Measurements from ENCODE around the gene MYO15B.

MYO15B gene

DNA sequence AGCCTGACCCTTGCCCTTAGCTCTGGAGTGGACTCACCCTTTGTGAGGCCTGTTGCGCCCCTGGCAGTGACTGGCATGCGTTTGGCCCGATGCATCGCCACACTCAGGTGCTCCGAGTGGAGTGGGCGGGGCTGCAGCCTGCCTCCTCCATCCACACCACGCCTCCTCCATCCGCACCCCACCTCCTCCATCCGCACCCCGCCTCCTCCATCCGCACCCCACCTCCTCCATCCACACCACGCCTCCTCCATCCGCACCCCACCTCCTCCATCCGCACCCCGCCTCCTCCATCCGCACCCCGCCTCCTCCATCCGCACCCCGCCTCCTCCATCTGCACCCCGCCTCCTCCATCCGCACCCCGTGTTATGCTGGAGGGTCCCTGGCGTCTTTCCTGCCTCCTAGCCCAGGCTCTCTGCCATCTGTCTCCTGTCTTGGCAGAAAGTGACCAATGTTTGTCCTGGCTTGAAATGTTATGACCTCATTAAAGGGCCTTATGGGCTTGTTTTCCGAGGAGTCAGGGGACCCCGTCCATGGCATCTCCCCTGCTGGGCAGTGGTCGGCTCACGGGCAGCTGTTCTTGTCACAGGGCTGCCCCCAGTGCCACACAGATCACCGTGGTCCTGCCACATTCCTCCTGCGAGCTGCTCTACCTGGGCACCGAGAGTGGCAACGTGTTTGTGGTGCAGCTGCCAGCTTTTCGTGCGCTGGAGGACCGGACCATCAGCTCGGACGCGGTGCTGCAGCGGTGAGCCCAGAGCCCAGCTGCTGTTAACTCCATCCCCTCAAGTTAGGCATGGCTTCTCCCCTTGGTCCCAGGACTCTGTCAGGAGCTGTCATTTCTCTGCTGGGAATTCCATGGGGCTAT lies 28.7 kb upstream of the MYO15B start:
- Histone ChIP-seq H3K27ac (ENCODE audit: poor library complexity, severe bottlenecking) (no peak overlapping the region), H3K27me3 (ENCODE audit: insufficient read depth, poor library complexity, severe bottlenecking) (no peaks in the 10 kb centered on the region), H3K4me1 (ENCODE audit: insufficient read depth, poor library complexity, severe bottlenecking) (no peaks in the 10 kb centered on the region), H3K9me3 (ENCODE audit: severe bottlenecking) (no peaks in the 10 kb centered on the region), H3K4me3 (ENCODE audit: severe bottlenecking) (no peak overlapping the region), H3K36me3 (ENCODE audit: low read depth) (peaks cover 3% of the 10 kb centered on the region; the same call in 1 of the 2 replicates)
- TF ChIP-seq, protein P1, sequence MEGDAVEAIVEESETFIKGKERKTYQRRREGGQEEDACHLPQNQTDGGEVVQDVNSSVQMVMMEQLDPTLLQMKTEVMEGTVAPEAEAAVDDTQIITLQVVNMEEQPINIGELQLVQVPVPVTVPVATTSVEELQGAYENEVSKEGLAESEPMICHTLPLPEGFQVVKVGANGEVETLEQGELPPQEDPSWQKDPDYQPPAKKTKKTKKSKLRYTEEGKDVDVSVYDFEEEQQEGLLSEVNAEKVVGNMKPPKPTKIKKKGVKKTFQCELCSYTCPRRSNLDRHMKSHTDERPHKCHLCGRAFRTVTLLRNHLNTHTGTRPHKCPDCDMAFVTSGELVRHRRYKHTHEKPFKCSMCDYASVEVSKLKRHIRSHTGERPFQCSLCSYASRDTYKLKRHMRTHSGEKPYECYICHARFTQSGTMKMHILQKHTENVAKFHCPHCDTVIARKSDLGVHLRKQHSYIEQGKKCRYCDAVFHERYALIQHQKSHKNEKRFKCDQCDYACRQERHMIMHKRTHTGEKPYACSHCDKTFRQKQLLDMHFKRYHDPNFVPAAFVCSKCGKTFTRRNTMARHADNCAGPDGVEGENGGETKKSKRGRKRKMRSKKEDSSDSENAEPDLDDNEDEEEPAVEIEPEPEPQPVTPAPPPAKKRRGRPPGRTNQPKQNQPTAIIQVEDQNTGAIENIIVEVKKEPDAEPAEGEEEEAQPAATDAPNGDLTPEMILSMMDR (IDR thresholded peaks at IDR 0.05; ENCODE audit: poor library complexity, severe bottlenecking): no peak
- ATAC-seq (ENCODE audit: low read depth) (no peak), DNase-seq (ENCODE audit: low spot score) (no peak)

DNA sequence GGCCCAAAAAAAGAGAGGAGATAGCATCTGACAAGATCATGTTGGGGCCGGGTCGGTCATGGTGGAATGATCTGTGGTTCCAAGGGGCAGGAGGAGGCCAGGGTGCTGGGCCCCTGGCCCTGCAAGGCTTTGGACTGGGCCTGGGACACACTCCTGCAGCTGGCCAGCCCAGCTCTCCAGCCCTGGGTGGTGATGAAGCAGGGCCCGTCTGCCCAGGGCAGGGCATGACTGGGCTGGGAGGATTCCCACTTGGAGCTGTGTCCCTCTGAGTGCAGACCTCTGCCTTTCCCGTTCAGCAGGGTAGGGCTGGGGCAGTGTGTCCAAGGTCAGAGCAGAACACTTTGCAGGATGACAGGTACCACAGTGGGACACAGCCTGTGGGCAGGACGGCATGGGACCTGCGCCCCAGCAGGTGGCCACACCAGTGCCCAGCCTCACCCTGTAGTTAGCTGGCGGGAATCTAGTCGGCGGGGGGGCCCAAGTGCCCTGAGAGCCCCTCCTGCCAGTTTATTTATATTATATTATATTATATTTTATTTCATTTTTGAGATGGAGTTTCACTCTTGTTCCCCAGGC lies 27.6 kb upstream of the MYO15B start:
- TF ChIP-seq, protein P1 (IDR thresholded peaks at IDR 0.05; ENCODE audit: poor library complexity, severe bottlenecking): no peak
- H3K4me1 ChIP-seq (ENCODE audit: insufficient read depth, poor library complexity, severe bottlenecking): no peaks in the 10 kb centered on the region
- no peak overlapping the region for H3K27ac ChIP-seq (ENCODE audit: poor library complexity, severe bottlenecking)
- H3K36me3 ChIP-seq (ENCODE audit: low read depth): peaks cover 3% of the 10 kb centered on the region; the same call in 1 of the 2 replicates
- ATAC-seq (ENCODE audit: low read depth): no peak
- no peak overlapping the region for H3K4me3 ChIP-seq (ENCODE audit: severe bottlenecking)
- no peaks in the 10 kb centered on the region for H3K27me3 ChIP-seq (ENCODE audit: insufficient read depth, poor library complexity, severe bottlenecking)
- no peaks in the 10 kb centered on the region for H3K9me3 ChIP-seq (ENCODE audit: severe bottlenecking)
- DNase-seq (ENCODE audit: low spot score): no peak

DNA sequence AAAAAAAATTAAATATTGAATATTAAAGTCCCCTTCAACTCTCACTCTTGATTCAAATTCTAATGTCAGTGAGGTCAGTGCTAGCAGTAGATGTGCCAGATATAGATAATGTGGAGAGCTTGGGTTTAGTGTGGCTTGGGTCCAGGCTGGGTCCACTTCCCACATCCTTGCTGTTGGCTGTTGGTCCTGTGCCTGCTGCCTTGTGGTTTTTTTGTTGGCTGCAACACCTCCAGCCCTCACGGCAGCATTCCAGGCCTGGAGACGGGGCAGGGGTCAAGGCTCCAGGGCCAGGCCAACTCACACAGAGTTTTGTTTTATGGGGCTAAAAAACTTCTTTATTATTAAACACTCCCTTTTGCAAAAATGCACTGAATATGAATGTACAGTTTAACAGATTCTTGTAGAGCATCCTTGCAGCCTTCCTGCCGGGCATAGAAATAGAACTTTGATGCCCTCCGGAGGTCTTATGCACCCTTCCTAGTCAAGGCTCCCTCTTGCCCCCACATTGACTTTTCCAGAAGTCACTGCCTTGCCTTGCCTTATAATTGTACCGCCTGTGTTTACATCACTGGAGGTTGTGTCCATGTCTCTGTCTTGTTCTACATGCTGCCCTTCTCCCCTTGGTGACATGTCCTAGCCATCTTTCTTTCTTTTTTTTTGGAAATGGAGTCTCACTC lies 25.5 kb upstream of the MYO15B start:
- H3K4me3 ChIP-seq (ENCODE audit: severe bottlenecking): no peak overlapping the region
- no peaks in the 10 kb centered on the region for H3K4me1 ChIP-seq (ENCODE audit: insufficient read depth, poor library complexity, severe bottlenecking)
- DNase-seq (ENCODE audit: low spot score): no peak
- H3K27me3 ChIP-seq (ENCODE audit: insufficient read depth, poor library complexity, severe bottlenecking): no peaks in the 10 kb centered on the region
- ATAC-seq (ENCODE audit: low read depth): no peak
- H3K27ac ChIP-seq (ENCODE audit: poor library complexity, severe bottlenecking): no peak overlapping the region
- TF ChIP-seq, protein P1 (IDR thresholded peaks at IDR 0.05; ENCODE audit: poor library complexity, severe bottlenecking): no peak
- no peaks in the 10 kb centered on the region for H3K9me3 ChIP-seq (ENCODE audit: severe bottlenecking)
- H3K36me3 ChIP-seq (ENCODE audit: low read depth): peaks cover 3% of the 10 kb centered on the region; the same call in 1 of the 2 replicates

DNA sequence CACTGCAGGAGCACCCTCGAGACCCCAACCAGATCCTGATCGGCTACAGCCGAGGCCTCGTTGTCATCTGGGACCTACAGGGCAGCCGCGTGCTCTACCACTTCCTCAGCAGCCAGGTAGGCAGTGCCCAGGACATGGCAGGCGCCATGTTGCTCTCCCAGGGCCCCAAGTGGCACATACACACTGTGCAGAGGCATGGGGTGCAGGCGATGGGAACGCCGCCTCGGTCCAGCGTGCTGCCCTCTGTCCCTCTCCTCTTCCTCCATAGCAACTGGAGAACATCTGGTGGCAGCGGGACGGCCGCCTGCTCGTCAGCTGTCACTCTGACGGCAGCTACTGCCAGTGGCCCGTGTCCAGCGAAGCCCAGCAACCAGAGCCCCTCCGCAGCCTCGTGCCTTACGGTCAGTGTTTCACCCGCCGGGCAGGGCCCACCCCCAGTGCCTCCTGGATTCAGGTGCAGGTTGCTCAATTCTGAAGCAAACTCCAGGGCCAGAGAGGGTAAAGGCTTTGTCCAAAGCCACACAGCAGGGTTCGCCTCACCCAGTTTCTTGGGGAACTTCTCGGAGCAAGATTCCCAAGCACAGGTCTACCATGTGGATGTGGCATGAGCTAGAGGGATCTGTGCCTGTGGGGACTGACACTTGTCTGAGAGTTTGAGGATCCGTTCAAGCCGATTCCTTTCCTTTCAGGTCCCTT lies 24.4 kb upstream of the MYO15B start:
- Histone ChIP-seq H3K4me1 (ENCODE audit: insufficient read depth, poor library complexity, severe bottlenecking) (no peaks in the 10 kb centered on the region), H3K4me3 (ENCODE audit: severe bottlenecking) (no peak overlapping the region), H3K27me3 (ENCODE audit: insufficient read depth, poor library complexity, severe bottlenecking) (no peaks in the 10 kb centered on the region), H3K27ac (ENCODE audit: poor library complexity, severe bottlenecking) (no peak overlapping the region), H3K36me3 (ENCODE audit: low read depth) (peaks cover 3% of the 10 kb centered on the region; the same call in 1 of the 2 replicates), H3K9me3 (ENCODE audit: severe bottlenecking) (no peaks in the 10 kb centered on the region)
- TF ChIP-seq, protein P1 (IDR thresholded peaks at IDR 0.05; ENCODE audit: poor library complexity, severe bottlenecking): no peak
- DNase-seq (ENCODE audit: low spot score) (no peak), ATAC-seq (ENCODE audit: low read depth) (no peak)

All from RWPE2 (cell line).